NCI-H2107 treated with DMSO at 0.1 percent for 48 hours (cell line): Measurements from ENCODE around the gene SRSF5.

ENCODE experiments used
- DNase-seq: peaks from one replicate; lab custom pipeline; 2025; ENCODE audit not compliant: unreplicated experiment; lab: John Stamatoyannopoulos, UW

The SRSF5 gene

GRCh38 chr14:69769623-69770022 lies 2.7 kb downstream of the SRSF5 start:
- no peak for DNase-seq

DNA sequence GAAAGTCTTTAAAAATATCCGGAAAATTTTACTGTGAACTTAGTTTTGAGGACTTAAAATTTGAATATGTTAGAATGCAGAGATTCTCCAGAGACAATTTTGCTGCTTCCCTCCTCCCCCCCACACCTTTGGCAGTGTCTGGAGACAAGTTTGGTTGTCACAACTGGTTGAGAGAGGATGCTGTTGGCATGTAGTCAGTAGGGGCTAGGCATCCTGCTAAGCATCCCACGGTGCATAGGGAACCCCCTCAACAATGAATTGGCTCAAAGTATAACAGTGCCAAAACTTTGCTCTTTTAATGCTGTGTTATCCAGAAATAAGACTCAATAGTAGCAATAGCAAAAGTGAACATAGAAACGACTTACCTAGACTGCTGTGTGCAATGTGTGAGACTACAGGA lies 3.6 kb downstream of the SRSF5 start:
- no peak for DNase-seq

- no peak for DNase-seq
Observed at GRCh38 chr14:69771136-69771535, 4.2 kb downstream of the SRSF5 start.

- DNase-seq = no peak
Observed at GRCh38 chr14:69772082-69773017, 5.4 kb downstream of the SRSF5 start.

GRCh38 chr14:69773571-69774276 lies 6.8 kb downstream of the SRSF5 start:
- no peak for DNase-seq

- no peak for DNase-seq
Observed at GRCh38 chr14:69775012-69775411, 8.1 kb downstream of the SRSF5 start.

DNA sequence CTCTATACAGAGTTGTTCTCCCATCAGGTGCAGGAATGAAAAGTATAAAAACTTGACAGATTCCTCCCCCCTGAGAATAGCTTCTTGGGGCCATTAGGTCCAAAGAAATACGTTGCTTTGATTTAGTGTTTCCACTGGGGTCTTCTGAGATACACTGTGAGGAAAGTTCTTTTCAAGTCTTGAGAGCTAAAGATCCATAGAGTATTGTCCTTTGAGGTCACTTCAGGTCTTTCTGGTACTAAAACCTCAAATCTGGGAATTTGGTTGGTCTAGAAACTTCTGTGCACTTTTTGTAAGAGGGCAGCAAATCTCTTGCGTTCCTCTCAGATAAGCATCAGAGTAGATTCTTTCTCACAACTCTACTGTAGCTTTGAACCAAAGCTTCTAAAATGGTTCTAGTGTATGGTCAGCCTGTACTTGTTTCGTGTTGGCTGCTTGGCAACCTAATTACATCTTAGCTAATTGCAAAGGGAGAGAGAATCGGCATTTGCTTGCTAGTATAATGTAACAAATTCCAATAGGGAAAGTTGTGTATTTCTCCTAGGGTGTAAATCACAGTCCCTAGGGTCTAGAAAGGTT lies 10.0 kb downstream of the SRSF5 start:
- no peak for DNase-seq

DNA sequence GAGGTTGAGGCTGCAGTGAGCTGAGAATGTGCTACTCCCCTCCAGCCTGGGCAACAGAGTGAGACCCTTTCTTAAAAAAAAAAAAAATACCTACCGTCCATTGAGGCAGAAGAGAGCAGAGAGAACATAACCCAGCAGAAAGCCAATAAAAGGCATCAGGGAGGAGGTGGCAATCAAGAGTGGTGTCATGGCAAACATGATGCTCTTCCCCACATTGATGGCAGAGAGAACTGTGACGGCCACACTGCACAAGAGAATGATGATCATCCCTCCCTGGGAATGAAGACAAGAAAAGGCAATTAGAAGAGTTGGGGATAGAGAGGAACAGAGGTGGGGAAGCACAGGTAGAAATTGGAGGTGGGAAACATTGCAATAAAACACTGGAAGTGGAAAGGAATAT lies 12.1 kb downstream of the SRSF5 start:
- no peak for DNase-seq

DNA sequence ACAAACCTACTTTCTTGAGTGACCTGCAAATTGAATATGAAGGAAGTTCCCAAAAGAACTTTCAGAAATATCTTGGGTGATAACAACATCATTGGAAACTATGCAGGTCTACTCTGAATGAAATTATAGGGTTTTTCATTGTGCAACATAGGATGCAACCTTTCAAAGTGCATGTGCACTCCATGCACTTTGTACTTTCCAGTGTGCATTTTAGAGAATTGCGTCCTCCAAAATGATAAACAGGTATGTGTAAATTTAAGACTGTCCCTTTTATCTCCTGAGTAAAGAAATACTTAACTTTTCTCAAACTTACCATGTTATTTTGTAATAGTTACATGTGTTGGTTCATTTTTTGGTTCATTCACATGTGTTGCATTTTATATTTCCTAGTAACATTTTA lies 13.2 kb downstream of the SRSF5 start:
- no peak for DNase-seq

DNA sequence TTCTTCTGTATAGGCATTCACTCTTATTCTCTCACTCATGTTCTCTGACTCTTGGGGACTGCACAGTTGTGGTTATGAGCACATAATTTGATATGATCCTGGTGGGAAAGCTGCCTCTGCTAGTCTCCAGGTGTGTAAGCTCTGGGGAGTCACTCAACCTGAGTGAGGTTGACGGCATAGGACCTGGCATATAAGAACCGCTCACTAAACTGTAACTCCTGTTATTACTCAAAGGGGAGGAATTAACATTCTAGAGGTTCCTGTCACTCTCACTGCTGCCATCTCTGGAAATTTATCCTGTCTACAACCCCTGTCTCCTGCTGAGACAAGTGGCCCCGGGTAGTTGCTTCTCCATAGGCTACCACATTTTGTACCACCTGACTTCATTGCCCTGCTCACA lies 14.0 kb downstream of the SRSF5 start:
- DNase-seq = no peak

DNA sequence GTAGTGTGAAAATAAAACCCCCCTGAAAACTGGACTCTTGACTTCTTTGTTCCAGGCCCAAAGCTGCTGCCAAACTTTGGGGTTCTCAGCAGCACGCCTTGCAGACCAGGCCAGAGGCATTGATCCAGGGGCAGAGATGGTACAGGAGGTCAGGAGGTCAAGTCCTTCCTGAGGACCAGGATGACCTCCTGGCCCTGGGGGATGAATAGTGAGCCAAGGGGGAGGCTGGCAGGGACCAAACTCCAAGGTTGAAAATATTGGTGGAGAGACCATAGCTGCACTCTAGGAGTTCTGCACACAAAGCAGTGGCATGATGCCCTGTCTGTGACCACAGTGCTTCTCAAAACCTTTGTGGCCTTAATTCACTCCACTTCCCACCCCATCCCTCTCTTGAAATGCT lies 18.0 kb downstream of the SRSF5 start:
- DNase-seq = no peak

DNA sequence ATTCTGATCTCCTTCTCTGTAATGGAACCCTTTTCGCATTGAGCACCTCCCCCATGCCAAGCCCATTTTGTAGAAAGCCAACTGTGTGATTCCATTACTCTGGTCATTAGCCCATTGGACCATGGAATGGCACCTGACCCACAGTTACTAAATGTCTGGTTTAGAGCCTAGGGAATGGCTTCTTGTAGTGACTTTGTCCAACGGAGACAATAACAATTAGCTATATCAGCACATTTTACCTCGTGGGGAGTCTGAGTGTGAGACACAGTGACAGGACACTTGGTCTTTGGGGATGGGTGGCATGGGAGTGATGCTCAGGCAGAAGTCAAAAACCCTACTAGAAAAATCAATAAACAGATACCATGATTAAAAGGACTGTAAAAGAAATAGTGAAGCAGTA lies 19.7 kb downstream of the SRSF5 start:
- DNase-seq = no peak

- no peak for DNase-seq
Observed at GRCh38 chr14:69789118-69789640, 22.2 kb downstream of the SRSF5 start.

GRCh38 chr14:69792887-69793421 lies 26.0 kb downstream of the SRSF5 start:
- no peak for DNase-seq

GRCh38 chr14:69794791-69795190 lies 27.8 kb downstream of the SRSF5 start:
- DNase-seq = no peak

- DNase-seq = no peak
Observed at GRCh38 chr14:69795691-69796090, 28.7 kb downstream of the SRSF5 start.

- no peak for DNase-seq
Observed at GRCh38 chr14:69796797-69797500, 30.0 kb downstream of the SRSF5 start, which contains the start of gene SLC10A1. Gene SLC10A1 (minus strand): TSS chr14:69797241. CDS start chr14:69797155, 86 bp downstream.

- no peak for DNase-seq
Observed at GRCh38 chr14:69797573-69798338, 30.8 kb downstream of the SRSF5 start.

DNA sequence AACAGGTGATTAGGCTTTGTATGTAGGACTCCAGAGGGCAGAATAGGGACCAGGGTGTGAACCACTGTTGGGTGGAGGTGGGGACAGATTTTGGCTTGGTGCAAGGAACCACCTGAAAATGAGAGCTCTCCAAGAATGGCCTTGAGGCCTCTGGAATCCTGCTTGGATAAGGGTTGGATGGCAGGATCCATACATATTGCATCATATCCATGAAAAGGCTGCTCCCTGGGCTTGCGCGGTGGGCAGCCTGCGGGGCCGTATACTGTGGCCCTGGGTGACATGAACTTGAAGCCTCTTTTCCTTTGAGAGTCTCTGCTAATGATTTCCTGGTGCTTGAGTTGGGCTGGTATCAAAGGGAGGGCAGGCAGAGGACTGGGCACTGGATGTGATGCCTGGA lies 31.4 kb downstream of the SRSF5 start:
- no peak for DNase-seq

DNA sequence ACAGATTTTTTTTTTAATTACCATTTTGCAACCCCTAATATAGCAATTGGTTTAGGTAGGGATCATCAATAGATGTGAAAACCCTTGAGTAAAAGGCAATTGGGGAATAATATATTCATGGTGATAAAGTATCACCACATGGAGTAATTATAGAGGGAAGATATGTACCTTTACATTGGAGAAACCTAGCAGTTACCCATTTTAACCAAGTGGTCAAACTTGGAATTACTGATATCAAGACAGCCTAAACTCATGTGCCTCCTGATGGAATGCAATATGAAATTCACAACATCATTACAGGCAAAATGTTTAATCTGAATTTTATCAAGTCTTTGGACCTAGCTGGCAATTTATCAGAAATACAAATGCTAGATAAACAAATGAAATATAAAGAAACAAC lies 36.8 kb downstream of the SRSF5 start:
- DNase-seq = no peak
